Mesenchymal stem cell (in vitro differentiated cells and primary cell): ENCODE results near the gene LIPC.

Experiments
- DNase-seq: peaks from one replicate; pipeline ENCODE4 v3.0.0-alpha.2; 2013
- H2AFZ ChIP-seq: one replicate; pipeline ENCODE4 v1.6.1; 2013; ENCODE audit warnings: low read depth, mild to moderate bottlenecking, control low read depth, inconsistent platforms, low read length, moderate library complexity
- H2AK5ac ChIP-seq: 2 replicates; pipeline ENCODE4 v1.6.1; 2013; ENCODE audit warnings: low read length, moderate library complexity, mild to moderate bottlenecking, inconsistent platforms; ENCODE audit not compliant: severe bottlenecking
- H2BK120ac ChIP-seq: one replicate; pipeline ENCODE4 v1.6.1; 2013; ENCODE audit warnings: low read depth, mild to moderate bottlenecking, inconsistent platforms, low read length, moderate library complexity
- H2BK12ac ChIP-seq, 2 experiments: one replicate each; pipeline ENCODE4 v1.6.1; 2013; ENCODE audit warnings: inconsistent platforms in 2 of 2, low read length in 2 of 2, mild to moderate bottlenecking in 2 of 2, moderate library complexity in 2 of 2, control low read depth in 1 of 2
- H2BK15ac ChIP-seq: one replicate; pipeline ENCODE4 v1.6.1; 2013; ENCODE audit warnings: mild to moderate bottlenecking, low read depth, inconsistent platforms; ENCODE audit not compliant: poor library complexity, severe bottlenecking
- H2BK5ac ChIP-seq: 2 replicates; pipeline ENCODE4 v1.6.1; 2013; ENCODE audit warnings: low read depth, mild to moderate bottlenecking, low read length, control low read depth, inconsistent platforms; ENCODE audit not compliant: poor library complexity, severe bottlenecking
- H3K14ac ChIP-seq, 2 experiments: one replicate each; pipeline ENCODE4 v1.6.1; 2013; ENCODE audit warnings: inconsistent platforms in 2 of 2, low read length in 2 of 2, control low read depth in 1 of 2, mild to moderate bottlenecking in 1 of 2, moderate library complexity in 1 of 2
- H3K18ac ChIP-seq, 2 experiments: one replicate each; pipeline ENCODE4 v1.6.1; 2013; ENCODE audit warnings: inconsistent platforms in 2 of 2, low read length in 2 of 2, control low read depth in 1 of 2, low read depth in 1 of 2, mild to moderate bottlenecking in 1 of 2
- H3K23ac ChIP-seq, 2 experiments: one replicate each; pipeline ENCODE4 v1.6.1; 2013; ENCODE audit warnings: inconsistent platforms in 2 of 2, low read length in 2 of 2, mild to moderate bottlenecking in 2 of 2, moderate library complexity in 2 of 2, control low read depth in 1 of 2
- H3K27ac ChIP-seq: 2 replicates; pipeline ENCODE4 v1.5.1; 2013; ENCODE audit warnings: mild to moderate bottlenecking, moderate library complexity, low read length, control low read depth, inconsistent platforms; ENCODE audit not compliant: poor library complexity, severe bottlenecking
- H3K27me3 ChIP-seq, 2 experiments: 2 replicates each; pipeline versions ENCODE4 v1.6.1 to v1.7.0; 2013; ENCODE audit warnings: low read length in 2 of 2, mild to moderate bottlenecking in 2 of 2, moderate library complexity in 2 of 2, control low read depth in 1 of 2, inconsistent platforms in 1 of 2; ENCODE audit not compliant: control insufficient read depth in 1 of 2, insufficient read depth in 1 of 2
- H3K36me3 ChIP-seq, 2 experiments: 2 replicates each; pipeline versions ENCODE4 v1.6.1 to v1.7.0; 2013; ENCODE audit warnings: low read length in 2 of 2, control low read depth in 1 of 2, inconsistent platforms in 1 of 2, low read depth in 1 of 2, mild to moderate bottlenecking in 1 of 2; ENCODE audit not compliant: insufficient read depth in 2 of 2, control insufficient read depth in 1 of 2
- H3K4ac ChIP-seq, 2 experiments: one replicate each; pipeline ENCODE4 v1.6.1; 2013; ENCODE audit warnings: inconsistent platforms in 2 of 2, low read length in 2 of 2, mild to moderate bottlenecking in 2 of 2, moderate library complexity in 2 of 2, control low read depth in 1 of 2, low read depth in 1 of 2
- H3K4me1 ChIP-seq: 2 replicates; pipeline ENCODE4 v1.6.1; 2013; ENCODE audit warnings: low read depth, low read length, control low read depth; ENCODE audit not compliant: control insufficient read depth, insufficient read depth
- H3K4me2 ChIP-seq: 2 replicates; pipeline ENCODE4 v1.6.1; 2013; ENCODE audit warnings: low read length, mild to moderate bottlenecking, inconsistent platforms; ENCODE audit not compliant: poor library complexity, severe bottlenecking
- H3K4me3 ChIP-seq, 2 experiments: 2 replicates each; pipeline versions ENCODE4 v1.5.1 to v1.7.0; 2013; ENCODE audit warnings: low read length in 2 of 2, mild to moderate bottlenecking in 2 of 2, control low read depth in 1 of 2, low read depth in 1 of 2; ENCODE audit not compliant: insufficient read depth in 1 of 2
- H3K79me1 ChIP-seq: replicated peaks from 2 replicates; pipeline ENCODE4 v1.6.1; 2013; ENCODE audit warnings: mild to moderate bottlenecking, control low read depth, low read length, inconsistent platforms; ENCODE audit not compliant: poor library complexity, severe bottlenecking
- H3K9ac ChIP-seq: 2 replicates; pipeline ENCODE4 v1.7.0; 2013; ENCODE audit warnings: mild to moderate bottlenecking, low read length, moderate library complexity
- H3K9me3 ChIP-seq: 2 replicates; pipeline ENCODE4 v1.7.0; 2013; ENCODE audit warnings: mild to moderate bottlenecking, low read length; ENCODE audit not compliant: control insufficient read depth
- H4K8ac ChIP-seq: one replicate; pipeline ENCODE4 v1.6.1; 2013; ENCODE audit warnings: inconsistent platforms, mild to moderate bottlenecking, low read length, moderate library complexity
- H4K91ac ChIP-seq: one replicate; pipeline ENCODE4 v1.6.1; 2013; ENCODE audit warnings: mild to moderate bottlenecking, low read length, inconsistent platforms
- WGBS: methylation state at CpG from one replicate; pipeline ENCODE4 v1.1.7; 2013; ENCODE audit warnings: mixed read lengths; 5-methylcytosine and 5-hydroxymethylcytosine counted together

LIPC gene

DNA sequence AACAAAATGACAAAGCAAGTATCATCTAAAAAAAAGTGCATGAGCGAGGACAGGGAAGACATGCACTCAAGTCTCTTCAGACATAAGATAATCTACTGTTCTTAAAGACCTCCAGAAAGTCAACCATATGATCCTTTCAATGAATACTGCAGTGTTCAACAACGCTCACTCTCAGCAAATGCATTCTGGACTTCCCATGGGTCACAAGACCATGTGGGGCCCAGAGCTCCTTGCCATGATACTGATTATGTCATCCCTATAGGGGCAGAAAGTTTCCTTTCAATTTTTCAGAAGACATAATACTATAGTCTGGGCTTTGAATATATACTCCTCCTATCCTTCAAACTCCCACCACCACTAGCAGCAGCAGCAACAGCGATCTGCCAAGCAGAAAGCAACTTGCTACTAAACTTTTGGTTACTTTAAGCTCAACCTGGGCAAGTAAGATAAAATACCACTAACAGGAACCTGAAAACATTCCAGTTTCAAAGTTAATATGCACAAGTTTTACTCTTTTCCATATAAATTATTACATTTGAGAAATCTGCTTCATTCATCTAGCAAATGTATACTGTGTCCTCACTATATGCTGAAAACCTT is 174.2 kb downstream of the LIPC start:
- Histone ChIP-seq H4K91ac (no peak overlapping the region), H2AFZ (no peak overlapping the region), H3K4me3 (no peak overlapping the region), H2BK120ac (no peak overlapping the region), H3K4me1 (no peaks in the 10 kb centered on the region), H2BK5ac (no peak overlapping the region), H3K27me3 (no peaks in the 10 kb centered on the region), H3K79me1 (peaks cover 21% of the 10 kb centered on the region), H2AK5ac (no peak overlapping the region), H3K14ac (no peak overlapping the region), H3K4ac (no peak overlapping the region), H3K9ac (no peak overlapping the region), H2BK15ac (no peak overlapping the region), H3K9me3 (no peaks in the 10 kb centered on the region), H3K18ac (no peak overlapping the region), H3K27ac (no peak overlapping the region), H3K4me2 (no peak overlapping the region), H3K36me3 (peaks cover 5 to 88% of the 10 kb centered on the region in 2 experiments), H2BK12ac (no peak overlapping the region), H4K8ac (no peak overlapping the region), H3K23ac (no peak overlapping the region)
- 98% methylated on average over 3 of the region's 3 CpGs for WGBS
- DNase-seq = no peak

DNA sequence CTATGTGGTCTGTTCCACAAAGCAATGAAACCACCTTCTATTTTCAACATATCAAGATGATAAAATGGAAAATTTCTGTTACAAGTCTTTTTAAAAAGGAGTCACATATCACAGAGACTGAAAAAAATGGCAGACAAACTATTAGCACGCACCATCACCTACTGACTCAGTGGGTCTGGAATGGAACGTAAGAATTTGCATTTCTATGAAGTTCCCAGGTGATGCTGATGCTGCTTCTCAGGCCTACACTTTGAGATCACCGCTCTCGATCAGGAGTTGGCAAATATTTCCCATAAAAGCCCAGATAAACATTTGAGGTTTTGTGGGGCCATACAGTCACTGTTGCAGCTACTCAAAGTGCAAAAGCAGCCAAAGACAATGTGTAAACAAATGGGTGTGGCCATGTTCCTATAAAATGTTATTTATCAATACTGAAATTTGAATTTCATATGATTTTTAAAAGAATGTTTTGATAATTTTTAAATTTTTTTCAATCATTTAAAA is 174.8 kb downstream of the LIPC start:
- Histone ChIP-seq H2AFZ (no peak overlapping the region), H3K18ac (no peak overlapping the region), H2BK12ac (no peak overlapping the region), H3K14ac (no peak overlapping the region), H3K9me3 (no peaks in the 10 kb centered on the region), H2BK120ac (no peak overlapping the region), H3K4me3 (no peak overlapping the region), H3K36me3 (peaks cover 2 to 89% of the 10 kb centered on the region in 2 experiments), H3K4me1 (no peaks in the 10 kb centered on the region), H2AK5ac (no peak overlapping the region), H3K27me3 (no peaks in the 10 kb centered on the region), H2BK5ac (no peak overlapping the region), H3K9ac (no peak overlapping the region), H2BK15ac (no peak overlapping the region), H4K91ac (no peak overlapping the region), H3K4me2 (no peak overlapping the region), H3K79me1 (peaks cover 21% of the 10 kb centered on the region), H3K4ac (no peak overlapping the region), H3K27ac (no peak overlapping the region), H4K8ac (no peak overlapping the region), H3K23ac (no peak overlapping the region)
- 89% methylated on average over 4 of the region's 4 CpGs for WGBS
- no peak for DNase-seq

GRCh38 chr15:58608129-58608590 is 176.4 kb downstream of the LIPC start:
- H3K36me3 ChIP-seq = peaks cover 14 to 89% of the 10 kb centered on the region in 2 experiments
- peaks cover 28% of the 10 kb centered on the region for H3K79me1 ChIP-seq
- no peak overlapping the region for H3K18ac ChIP-seq
- no peak overlapping the region for H3K4ac ChIP-seq
- no peak overlapping the region for H3K4me2 ChIP-seq
- DNase-seq = peak; percentile 85
- H4K8ac ChIP-seq = no peak overlapping the region
- H2AFZ ChIP-seq = no peak overlapping the region
- no peak overlapping the region for H3K9ac ChIP-seq
- H2BK120ac ChIP-seq = no peak overlapping the region
- H3K4me3 ChIP-seq = no peak overlapping the region
- H3K9me3 ChIP-seq = peaks cover 3% of the 10 kb centered on the region
- no peak overlapping the region for H3K23ac ChIP-seq
- no peak overlapping the region for H3K27ac ChIP-seq
- H2BK5ac ChIP-seq = no peak overlapping the region
- no peak overlapping the region for H4K91ac ChIP-seq
- no peak overlapping the region for H2AK5ac ChIP-seq
- H2BK12ac ChIP-seq = no peak overlapping the region
- 52% methylated on average over 5 of the region's 5 CpGs for WGBS
- peaks cover 2% of the 10 kb centered on the region for H3K4me1 ChIP-seq
- no peak overlapping the region for H3K14ac ChIP-seq
- no peaks in the 10 kb centered on the region for H3K27me3 ChIP-seq
- no peak overlapping the region for H2BK15ac ChIP-seq

DNA sequence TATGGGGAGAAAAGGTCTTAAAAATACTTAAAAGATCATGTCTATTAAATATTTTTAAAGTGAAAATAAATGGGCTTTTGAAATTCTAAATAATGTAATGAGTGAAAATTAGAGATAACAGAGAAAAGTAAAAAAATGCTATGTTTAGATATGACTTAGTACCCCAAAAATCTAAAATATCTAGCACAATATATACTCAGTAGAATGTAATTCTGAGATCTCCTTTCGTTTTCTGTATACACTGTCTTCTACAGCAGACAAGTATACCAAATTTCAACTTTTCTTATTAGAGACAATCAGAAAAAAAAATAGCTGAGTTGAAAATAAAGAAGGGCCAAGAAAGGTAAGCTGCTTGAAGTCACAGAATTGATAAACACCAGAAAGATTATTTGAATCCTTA is 176.9 kb downstream of the LIPC start:
- Histone ChIP-seq H3K27ac (no peak overlapping the region), H2BK120ac (no peak overlapping the region), H3K9ac (no peak overlapping the region), H3K36me3 (peaks cover 15 to 88% of the 10 kb centered on the region in 2 experiments), H3K4me3 (no peak overlapping the region), H4K91ac (no peak overlapping the region), H3K9me3 (peaks cover 9% of the 10 kb centered on the region), H2BK5ac (no peak overlapping the region), H3K18ac (no peak overlapping the region), H2BK15ac (no peak overlapping the region), H3K27me3 (no peaks in the 10 kb centered on the region), H3K4me2 (no peak overlapping the region), H2AK5ac (no peak overlapping the region), H2AFZ (no peak overlapping the region), H2BK12ac (no peak overlapping the region), H3K14ac (no peak overlapping the region), H3K4ac (no peak overlapping the region), H4K8ac (no peak overlapping the region), H3K4me1 (peaks cover 2% of the 10 kb centered on the region), H3K79me1 (peaks cover 28% of the 10 kb centered on the region), H3K23ac (no peak overlapping the region)
- peak; percentile 22 for DNase-seq
- WGBS = no CpG with 5 or more reads among the region's 1 CpG
